Karpas-422 (cell line): ENCODE data around the gene SGCG. TPM values are rescaled to one million over a fixed set of nuclear protein-coding genes. Genes with fewer than 3 reads are reported as not detected.
"Not testable (repeated sequence)": the region's sequence is repeated elsewhere in the genome, so short reads cannot be mapped to it uniquely, and the experiment has no call there.

ENCODE experiments used
- DNase-seq: peaks from one replicate; pipeline ENCODE4 v3.0.0-alpha.2; 2015
- H2AFZ ChIP-seq: fragments of 200-600 bp; sonication (generic); 2 replicates; pipeline ENCODE4 v1.6.1; 2014; ENCODE audit warnings: antibody characterized with exemption, low read length, mixed read lengths
- H3K27ac ChIP-seq: fragments of 200-600 bp; sonication (generic); 2 replicates; pipeline ENCODE4 v1.5.1; 2014; ENCODE audit warnings: mild to moderate bottlenecking, low read length, moderate library complexity
- H3K27me3 ChIP-seq: fragments of 200-600 bp; sonication (generic); 2 replicates; pipeline ENCODE4 v1.6.1; 2014; ENCODE audit warnings: low read length, mixed read lengths
- H3K36me3 ChIP-seq: fragments of 200-600 bp; sonication (generic); 2 replicates; pipeline ENCODE4 v1.6.1; 2014; ENCODE audit warnings: low read length, mixed read lengths; ENCODE audit not compliant: insufficient read depth
- H3K4me1 ChIP-seq: fragments of 200-600 bp; sonication (generic); 2 replicates; pipeline ENCODE4 v1.6.1; 2014; ENCODE audit warnings: mild to moderate bottlenecking, low read length, mixed read lengths
- H3K4me2 ChIP-seq: fragments of 200-600 bp; sonication (generic); 2 replicates; pipeline ENCODE4 v1.6.1; 2014; ENCODE audit warnings: low read length, low read depth, mild to moderate bottlenecking; ENCODE audit not compliant: poor library complexity, severe bottlenecking
- H3K4me3 ChIP-seq: fragments of 200-600 bp; sonication (generic); 2 replicates; pipeline ENCODE4 v1.5.1; 2014; ENCODE audit warnings: mild to moderate bottlenecking, antibody characterized with exemption, low read length, mixed read lengths
- H3K79me2 ChIP-seq: fragments of 200-600 bp; sonication (generic); 2 replicates; pipeline ENCODE4 v1.6.1; 2014; ENCODE audit warnings: mild to moderate bottlenecking, low read length, mixed read lengths
- H3K9ac ChIP-seq: fragments of 200-600 bp; sonication (generic); 2 replicates; pipeline ENCODE4 v1.6.0; 2014; ENCODE audit warnings: low read length
- H3K9me2 ChIP-seq: fragments of 200-600 bp; sonication (generic), shearing (Covaris generic); replicated peaks from 2 replicates; pipeline ENCODE4 v1.6.0; 2014; ENCODE audit warnings: mild to moderate bottlenecking, low read length, moderate library complexity; ENCODE audit not compliant: insufficient read depth
- H3K9me3 ChIP-seq: fragments of 300-700, 200-600 bp; sonication (generic); 2 replicates; pipeline ENCODE4 v1.6.1; 2014; ENCODE audit warnings: low read length, mixed read lengths
- H4K20me1 ChIP-seq: fragments of 200-600 bp; sonication (generic); 2 replicates; pipeline ENCODE4 v1.6.1; 2014; ENCODE audit warnings: mild to moderate bottlenecking, antibody characterized with exemption, low read length, low read depth; ENCODE audit not compliant: insufficient read depth
- total RNA-seq: library from RNA; depleted of rRNA; stranded (reverse); fragments of >200 nt; shearing (Covaris generic); gene quantifications from 2 replicates; pipeline ENCODE4 v1.2.3, GENCODE V29; 2014; ENCODE audit warnings: low replicate concordance

The SGCG gene
- total RNA-seq, 1 experiment from 2014 or later: not detected

GRCh38 chr13:23243066-23243465 lies 62.3 kb downstream of the SGCG start:
- no peaks in the 10 kb centered on the region for H3K36me3 ChIP-seq
- H3K9me3 ChIP-seq: no peaks in the 10 kb centered on the region
- H3K79me2 ChIP-seq: no peaks in the 10 kb centered on the region
- H4K20me1 ChIP-seq: no peaks in the 10 kb centered on the region
- no peak overlapping the region for H3K4me3 ChIP-seq
- no peak for DNase-seq
- H3K27me3 ChIP-seq: no peaks in the 10 kb centered on the region
- H3K9ac ChIP-seq: no peak overlapping the region
- H3K9me2 ChIP-seq: no peaks in the 10 kb centered on the region
- no peak overlapping the region for H3K4me2 ChIP-seq
- no peaks in the 10 kb centered on the region for H3K4me1 ChIP-seq
- H2AFZ ChIP-seq: no peak overlapping the region
- H3K27ac ChIP-seq: no peak overlapping the region

GRCh38 chr13:23248410-23248809 lies 67.6 kb downstream of the SGCG start:
- H3K36me3 ChIP-seq, H3K9ac ChIP-seq, H3K79me2 ChIP-seq, H3K27ac ChIP-seq, DNase-seq, H4K20me1 ChIP-seq, H3K9me2 ChIP-seq, H3K27me3 ChIP-seq, H3K9me3 ChIP-seq, H3K4me3 ChIP-seq, H2AFZ ChIP-seq, H3K4me1 ChIP-seq, H3K4me2 ChIP-seq: not testable (repeated sequence)

DNA sequence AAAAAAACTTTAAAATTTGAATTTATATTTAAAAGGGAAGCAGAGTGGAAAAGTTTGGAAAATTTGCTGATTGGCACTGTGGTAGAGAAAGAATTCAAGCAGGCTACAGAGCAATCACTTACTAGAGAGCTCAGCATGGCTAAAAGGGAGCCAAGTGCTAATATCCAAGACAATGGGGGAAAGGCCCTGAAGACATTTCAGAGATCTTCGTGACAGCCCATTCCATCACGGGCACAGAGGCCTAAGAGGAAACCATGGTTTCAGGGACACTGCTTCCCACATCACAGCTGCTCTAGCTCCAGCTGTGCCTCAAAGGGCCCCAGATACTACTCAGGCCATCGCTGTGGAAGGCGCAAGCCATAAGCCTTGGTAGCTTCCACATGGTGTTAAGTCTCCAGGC lies 73.7 kb downstream of the SGCG start:
- no peak for DNase-seq
- no peaks in the 10 kb centered on the region for H3K4me1 ChIP-seq
- no peak overlapping the region for H2AFZ ChIP-seq
- no peaks in the 10 kb centered on the region for H3K9me2 ChIP-seq
- H4K20me1 ChIP-seq: no peaks in the 10 kb centered on the region
- H3K9me3 ChIP-seq: no peaks in the 10 kb centered on the region
- no peaks in the 10 kb centered on the region for H3K27me3 ChIP-seq
- H3K27ac ChIP-seq: no peak overlapping the region
- H3K4me3 ChIP-seq: no peak overlapping the region
- H3K9ac ChIP-seq: no peak overlapping the region
- H3K36me3 ChIP-seq: no peaks in the 10 kb centered on the region
- no peak overlapping the region for H3K4me2 ChIP-seq
- no peaks in the 10 kb centered on the region for H3K79me2 ChIP-seq

DNA sequence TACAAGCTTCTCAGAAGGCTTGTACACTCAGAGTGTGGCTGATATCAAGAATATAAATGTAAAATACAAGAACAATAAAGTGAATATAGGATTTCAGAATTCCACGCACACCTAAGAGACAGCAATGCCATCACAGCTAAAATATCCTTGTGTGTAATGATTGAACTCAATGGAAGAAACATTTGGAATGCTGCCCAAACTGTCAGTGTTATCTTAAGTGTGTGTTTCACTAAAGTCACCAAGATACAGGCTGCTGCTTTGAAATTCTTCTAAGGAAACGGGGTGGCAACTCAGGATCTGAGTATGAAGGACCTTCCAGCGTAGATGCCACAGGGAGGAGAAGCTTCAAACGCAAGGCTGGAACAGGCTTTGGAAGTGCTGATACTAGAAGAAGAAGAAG lies 86.8 kb downstream of the SGCG start:
- Histone ChIP-seq H4K20me1 (no peaks in the 10 kb centered on the region), H3K27ac (no peak overlapping the region), H3K4me3 (no peak overlapping the region), H3K9me3 (no peaks in the 10 kb centered on the region), H3K79me2 (no peaks in the 10 kb centered on the region), H3K9me2 (no peaks in the 10 kb centered on the region), H3K4me1 (peaks cover 4% of the 10 kb centered on the region; the same call in 1 of the 2 replicates), H3K27me3 (no peaks in the 10 kb centered on the region), H3K9ac (no peak overlapping the region), H3K4me2 (no peak overlapping the region), H3K36me3 (no peaks in the 10 kb centered on the region), H2AFZ (no peak overlapping the region)
- DNase-seq: no peak

- Histone ChIP-seq H3K79me2 (no peaks in the 10 kb centered on the region), H4K20me1 (no peaks in the 10 kb centered on the region), H3K4me2 (no peak overlapping the region), H3K36me3 (no peaks in the 10 kb centered on the region), H3K4me3 (no peak overlapping the region), H3K9me3 (no peaks in the 10 kb centered on the region), H3K27ac (no peak overlapping the region), H3K4me1 (peaks cover 4% of the 10 kb centered on the region; the same call in 1 of the 2 replicates), H3K27me3 (no peaks in the 10 kb centered on the region), H3K9me2 (no peaks in the 10 kb centered on the region), H3K9ac (no peak overlapping the region), H2AFZ (no peak overlapping the region)
- DNase-seq: no peak
These were observed 87.7 kb downstream of the SGCG start for GRCh38 chr13:23268441-23268840.

- no peak overlapping the region for H2AFZ ChIP-seq
- no peak for DNase-seq
- H3K4me3 ChIP-seq: no peak overlapping the region
- no peaks in the 10 kb centered on the region for H3K9me2 ChIP-seq
- H3K9ac ChIP-seq: no peak overlapping the region
- no peaks in the 10 kb centered on the region for H3K9me3 ChIP-seq
- no peaks in the 10 kb centered on the region for H3K79me2 ChIP-seq
- no peaks in the 10 kb centered on the region for H3K27me3 ChIP-seq
- H3K27ac ChIP-seq: no peak overlapping the region
- H3K4me1 ChIP-seq: no peaks in the 10 kb centered on the region
- no peaks in the 10 kb centered on the region for H3K36me3 ChIP-seq
- H4K20me1 ChIP-seq: no peaks in the 10 kb centered on the region
- no peak overlapping the region for H3K4me2 ChIP-seq
These were observed 90.6 kb downstream of the SGCG start for GRCh38 chr13:23271331-23271730.

DNA sequence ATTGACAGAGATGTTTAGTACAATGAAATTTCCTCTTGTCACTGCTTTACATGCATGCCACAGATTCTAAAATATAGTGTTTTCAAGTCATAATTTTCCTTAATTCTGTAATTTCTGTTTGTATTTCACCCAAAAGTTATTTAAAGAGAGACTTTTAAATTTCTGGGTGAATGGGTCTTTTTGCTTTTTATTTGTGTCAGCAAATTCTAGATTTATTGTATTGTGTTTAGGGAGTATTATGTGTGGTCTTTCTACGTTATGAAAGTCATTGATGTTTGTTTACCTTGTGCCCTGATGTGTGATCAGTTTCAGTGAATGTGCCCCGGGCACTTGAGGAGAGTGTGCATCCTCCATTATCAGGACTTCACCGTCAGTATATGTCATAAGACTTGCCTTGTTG lies 92.7 kb downstream of the SGCG start:
- Histone ChIP-seq H3K9ac (no peak overlapping the region), H3K9me2 (no peaks in the 10 kb centered on the region), H3K27me3 (no peaks in the 10 kb centered on the region), H3K4me3 (no peak overlapping the region), H3K79me2 (no peaks in the 10 kb centered on the region), H3K9me3 (no peaks in the 10 kb centered on the region), H3K27ac (no peak overlapping the region), H3K4me1 (no peaks in the 10 kb centered on the region), H4K20me1 (no peaks in the 10 kb centered on the region), H3K4me2 (no peak overlapping the region), H2AFZ (no peak overlapping the region), H3K36me3 (no peaks in the 10 kb centered on the region)
- no peak for DNase-seq

DNA sequence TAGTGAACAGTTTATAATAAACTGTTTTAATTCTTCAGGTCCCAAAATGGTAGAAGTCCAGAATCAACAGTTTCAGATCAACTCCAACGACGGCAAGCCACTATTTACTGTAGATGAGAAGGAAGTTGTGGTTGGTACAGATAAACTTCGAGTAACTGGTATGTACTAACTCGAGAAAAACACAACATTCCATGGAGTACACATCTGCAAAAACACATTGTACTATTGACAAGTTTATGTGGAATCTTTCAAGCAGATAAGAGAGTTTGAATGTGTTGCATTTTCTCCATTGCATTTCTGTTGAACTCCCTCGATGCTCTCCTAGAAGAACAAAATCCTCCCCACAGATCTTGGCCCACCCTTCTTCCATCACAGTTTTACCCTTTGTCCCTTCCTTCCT lies 98.5 kb downstream of the SGCG start:
- H3K36me3 ChIP-seq: no peaks in the 10 kb centered on the region
- no peaks in the 10 kb centered on the region for H3K27me3 ChIP-seq
- H3K79me2 ChIP-seq: no peaks in the 10 kb centered on the region

GRCh38 chr13:23288564-23288963 lies 107.8 kb downstream of the SGCG start:
- Histone ChIP-seq H3K27ac (no peak overlapping the region), H3K4me1 (no peaks in the 10 kb centered on the region), H3K4me2 (no peak overlapping the region), H3K79me2 (no peaks in the 10 kb centered on the region), H3K9me2 (no peaks in the 10 kb centered on the region), H3K4me3 (no peak overlapping the region), H3K9me3 (no peaks in the 10 kb centered on the region), H3K27me3 (no peaks in the 10 kb centered on the region), H2AFZ (no peak overlapping the region), H3K9ac (no peak overlapping the region), H4K20me1 (no peaks in the 10 kb centered on the region), H3K36me3 (no peaks in the 10 kb centered on the region)
- DNase-seq: no peak

More for the DNA sequence above, 98.5 kb downstream of the SGCG start:
- Histone ChIP-seq H3K27ac (no peak overlapping the region), H4K20me1 (no peaks in the 10 kb centered on the region), H3K9me3 (no peaks in the 10 kb centered on the region), H2AFZ (no peak overlapping the region), H3K4me3 (no peak overlapping the region), H3K4me1 (no peaks in the 10 kb centered on the region), H3K9ac (no peak overlapping the region), H3K9me2 (no peaks in the 10 kb centered on the region), H3K4me2 (no peak overlapping the region)
- DNase-seq: no peak
